Stimulated activated effector memory CD8-positive, alpha-beta T cell treated with anti-CD3 and anti-CD28 coated beads, Interleukin-12 subunit alpha, Interleukin-12 subunit beta, amount 100 ng/mL, for 72 hours (primary cell): ENCODE data around the gene TBX20.
"Not testable (repeated sequence)": the region's sequence is repeated elsewhere in the genome, so short reads cannot be mapped to it uniquely, and the experiment has no call there.

ENCODE experiments used
- ATAC-seq: fragments of 150-1000 bp; cut with Tn5 transposase; 2 replicates; pipeline ENCODE4 v1.10.0; 2021
- DNase-seq, 2 donors: peaks; one replicate each; pipeline ENCODE4 v3.0.0; 2021 to 2022; ENCODE audit warnings: low spot score in 2 of 2
- H3K27ac Mint-ChIP-seq: one replicate; pipeline ENCODE4 v1.8.0; 2022; ENCODE audit warnings: mild to moderate bottlenecking, mixed read lengths
- H3K36me3 Mint-ChIP-seq: one replicate; pipeline ENCODE4 v1.8.0; 2022; ENCODE audit warnings: mild to moderate bottlenecking, mixed read lengths
- H3K4me1 Mint-ChIP-seq: one replicate; pipeline ENCODE4 v1.8.0; 2022; ENCODE audit warnings: mixed read lengths
- H3K4me3 Mint-ChIP-seq: one replicate; pipeline ENCODE4 v1.8.0; 2022; ENCODE audit warnings: mild to moderate bottlenecking, mixed read lengths
- H3K9me3 Mint-ChIP-seq: one replicate; pipeline ENCODE4 v1.8.0; 2022; ENCODE audit warnings: mixed read lengths

Gene TBX20

GRCh38 chr7:35248576-35249536 lies 5.0 kb downstream of the TBX20 start:
- Mint-ChIP-seq H3K36me3 (no peaks in the 10 kb centered on the region), H3K4me1 (no peaks in the 10 kb centered on the region), H3K9me3 (no peaks in the 10 kb centered on the region), H3K4me3 (no peak overlapping the region), H3K27ac (no peak overlapping the region)
- no peak for DNase-seq
- ATAC-seq: no peak

GRCh38 chr7:35246819-35247218 lies 7.1 kb downstream of the TBX20 start:
- no peaks in the 10 kb centered on the region for H3K9me3 Mint-ChIP-seq
- H3K4me1 Mint-ChIP-seq: no peaks in the 10 kb centered on the region
- ATAC-seq: no peak
- H3K36me3 Mint-ChIP-seq: no peaks in the 10 kb centered on the region
- no peak for DNase-seq
- no peak overlapping the region for H3K27ac Mint-ChIP-seq
- no peak overlapping the region for H3K4me3 Mint-ChIP-seq

DNA sequence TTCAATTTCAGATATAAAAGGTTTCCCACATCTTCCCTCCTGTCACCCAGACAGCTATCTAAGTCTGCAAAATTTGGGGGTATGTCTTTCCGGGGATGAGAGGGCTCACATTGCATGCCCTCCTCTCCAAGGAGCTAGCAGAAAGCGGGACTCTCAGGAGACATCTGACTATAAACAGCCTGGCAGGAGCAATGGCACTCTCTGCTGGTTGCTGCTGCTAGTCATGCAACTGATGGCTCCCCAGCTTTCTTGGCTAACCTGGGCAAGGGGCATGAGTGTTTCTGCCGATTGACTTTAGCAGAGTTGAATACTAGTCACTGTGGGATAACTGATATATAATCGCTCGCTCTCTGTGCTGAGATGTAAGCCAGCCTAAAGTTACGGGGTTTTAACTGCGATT lies 12.0 kb downstream of the TBX20 start:
- DNase-seq (no peak), ATAC-seq (no peak)
- Mint-ChIP-seq H3K4me1 (no peaks in the 10 kb centered on the region), H3K36me3 (no peaks in the 10 kb centered on the region), H3K9me3 (no peaks in the 10 kb centered on the region), H3K27ac (no peak overlapping the region), H3K4me3 (no peak overlapping the region)

DNA sequence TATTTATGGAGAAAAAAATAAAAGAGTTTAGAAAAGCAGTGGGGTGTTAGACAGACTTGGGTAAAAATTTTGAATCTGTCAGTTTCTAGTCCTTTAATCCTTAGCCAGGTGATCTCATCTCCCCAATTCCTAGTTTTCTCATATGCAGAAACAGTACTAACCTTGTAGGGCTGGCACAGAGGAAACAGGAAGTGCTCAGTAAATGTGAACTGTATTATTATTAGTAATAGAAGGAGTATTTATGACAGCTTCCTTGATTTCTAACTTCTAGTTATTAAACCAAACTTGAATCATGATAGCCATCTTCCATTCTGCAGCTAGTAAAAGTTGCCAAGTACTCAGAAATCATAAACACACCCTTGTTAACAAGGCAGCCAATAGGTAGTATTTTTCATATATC lies 12.5 kb downstream of the TBX20 start:
- H3K9me3 Mint-ChIP-seq: no peaks in the 10 kb centered on the region
- no peaks in the 10 kb centered on the region for H3K4me1 Mint-ChIP-seq
- no peak overlapping the region for H3K4me3 Mint-ChIP-seq
- no peak for ATAC-seq
- H3K27ac Mint-ChIP-seq: no peak overlapping the region
- no peaks in the 10 kb centered on the region for H3K36me3 Mint-ChIP-seq
- no peak for DNase-seq

GRCh38 chr7:35241008-35241407 lies 12.9 kb downstream of the TBX20 start:
- H3K4me3 Mint-ChIP-seq, DNase-seq, H3K27ac Mint-ChIP-seq, H3K36me3 Mint-ChIP-seq, H3K9me3 Mint-ChIP-seq, ATAC-seq, H3K4me1 Mint-ChIP-seq: not testable (repeated sequence)

DNA sequence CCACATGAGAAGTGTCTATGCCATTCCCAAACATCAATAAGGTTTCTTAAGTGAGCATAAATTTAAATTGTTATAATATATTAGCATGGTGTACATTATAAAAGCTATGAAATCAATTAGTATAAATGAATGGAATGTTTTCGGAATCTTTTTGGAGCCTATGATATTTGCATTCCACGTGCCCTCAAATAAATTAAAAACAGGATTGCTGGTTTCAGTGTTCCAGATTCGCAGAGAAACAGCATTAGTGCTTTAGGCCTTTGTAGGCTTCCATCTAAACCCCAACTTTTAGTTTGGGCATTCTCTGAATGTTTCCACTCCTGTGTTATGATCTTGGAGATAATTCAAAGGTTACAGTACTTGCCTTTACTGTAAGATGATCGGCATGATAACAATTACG lies 15.4 kb downstream of the TBX20 start:
- H3K4me1 Mint-ChIP-seq, DNase-seq, H3K4me3 Mint-ChIP-seq, H3K27ac Mint-ChIP-seq, H3K9me3 Mint-ChIP-seq, H3K36me3 Mint-ChIP-seq, ATAC-seq: not testable (repeated sequence)

DNA sequence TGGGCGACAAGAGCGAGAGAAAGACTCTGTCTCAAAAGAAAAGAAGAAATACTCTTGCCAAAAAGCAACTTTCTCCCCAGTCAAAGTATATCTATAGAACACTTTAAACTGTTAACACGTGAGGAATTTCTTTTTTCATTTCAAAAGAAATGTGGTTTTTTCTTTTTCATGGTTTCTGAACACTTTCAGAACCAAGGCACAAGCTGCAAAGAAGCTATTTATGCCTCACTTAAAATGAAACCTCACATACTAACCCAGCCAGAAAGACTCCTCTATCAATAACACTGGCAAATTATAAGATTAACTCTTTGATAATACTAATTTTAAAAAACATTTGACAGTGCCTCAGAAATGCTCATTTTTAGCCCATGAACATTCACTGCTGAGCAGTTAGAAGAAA lies 20.9 kb downstream of the TBX20 start:
- H3K27ac Mint-ChIP-seq: no peak overlapping the region
- H3K36me3 Mint-ChIP-seq: no peaks in the 10 kb centered on the region
- ATAC-seq (no peak), DNase-seq (no peak)
- no peak overlapping the region for H3K4me3 Mint-ChIP-seq
- no peaks in the 10 kb centered on the region for H3K9me3 Mint-ChIP-seq
- H3K4me1 Mint-ChIP-seq: no peaks in the 10 kb centered on the region

- not testable (repeated sequence) for H3K4me3 Mint-ChIP-seq, H3K4me1 Mint-ChIP-seq, H3K9me3 Mint-ChIP-seq, H3K36me3 Mint-ChIP-seq, ATAC-seq, H3K27ac Mint-ChIP-seq, DNase-seq
Measured at GRCh38 chr7:35231221-35231620, 22.7 kb downstream of the TBX20 start.

DNA sequence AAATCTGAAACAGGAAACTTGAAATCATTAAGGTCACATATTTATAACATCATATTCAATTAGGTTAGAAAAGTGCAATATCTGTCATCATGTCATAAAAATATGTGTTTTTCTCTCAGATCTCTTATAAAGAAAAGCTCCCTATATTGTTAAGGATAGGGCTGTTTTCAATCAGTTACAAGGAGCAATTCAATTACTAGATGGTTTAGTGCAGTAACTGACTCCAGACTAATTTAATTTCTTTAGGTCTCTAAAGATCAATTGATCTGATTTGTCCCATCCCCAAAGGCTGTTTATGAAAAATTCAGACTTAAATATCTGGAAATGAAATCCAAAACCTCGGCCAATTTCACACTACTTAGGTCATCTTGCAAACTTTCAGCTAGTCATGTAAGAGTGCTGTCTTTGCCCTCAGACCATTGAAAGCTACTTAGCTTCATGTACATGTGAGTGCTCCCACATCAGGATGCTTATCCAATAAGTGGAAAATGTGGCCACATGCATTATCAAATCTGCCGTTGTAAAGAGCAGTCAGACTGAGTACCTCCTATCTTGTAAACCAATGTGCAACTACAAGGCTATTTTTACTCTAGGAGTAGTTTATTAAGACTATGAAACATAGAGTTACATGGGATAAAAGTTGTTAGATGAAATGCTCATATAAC lies 24.7 kb downstream of the TBX20 start:
- not testable (repeated sequence) for ATAC-seq, H3K4me3 Mint-ChIP-seq, DNase-seq, H3K9me3 Mint-ChIP-seq, H3K27ac Mint-ChIP-seq, H3K4me1 Mint-ChIP-seq, H3K36me3 Mint-ChIP-seq

DNA sequence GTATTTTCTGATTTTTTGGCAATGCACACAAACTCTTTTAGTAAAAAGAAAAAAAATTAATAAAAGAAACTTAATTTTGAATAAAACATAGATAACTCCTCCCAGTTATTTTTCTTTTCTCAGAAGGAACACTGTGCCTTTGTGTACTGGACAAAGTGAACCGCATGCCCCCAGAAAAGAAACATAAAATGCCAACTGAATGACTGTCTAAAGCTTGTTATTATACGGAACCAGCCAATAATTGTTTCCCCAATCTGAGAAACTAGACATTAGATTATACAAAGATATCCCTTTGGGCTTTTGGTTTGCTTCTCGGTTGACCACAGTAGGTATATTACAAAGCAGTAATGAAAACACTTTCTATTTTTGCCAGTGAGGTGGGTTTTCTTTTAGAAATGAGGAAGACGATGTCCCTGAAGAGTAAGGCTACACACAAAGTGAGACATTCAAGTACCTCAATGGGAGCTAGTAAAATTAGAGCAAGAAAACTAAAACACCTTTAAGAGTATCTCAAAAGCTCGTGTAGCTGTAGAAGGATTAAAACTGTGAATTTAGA lies 25.3 kb downstream of the TBX20 start:
- H3K27ac Mint-ChIP-seq, ATAC-seq, H3K4me3 Mint-ChIP-seq, H3K9me3 Mint-ChIP-seq, H3K36me3 Mint-ChIP-seq, DNase-seq, H3K4me1 Mint-ChIP-seq: not testable (repeated sequence)

DNA sequence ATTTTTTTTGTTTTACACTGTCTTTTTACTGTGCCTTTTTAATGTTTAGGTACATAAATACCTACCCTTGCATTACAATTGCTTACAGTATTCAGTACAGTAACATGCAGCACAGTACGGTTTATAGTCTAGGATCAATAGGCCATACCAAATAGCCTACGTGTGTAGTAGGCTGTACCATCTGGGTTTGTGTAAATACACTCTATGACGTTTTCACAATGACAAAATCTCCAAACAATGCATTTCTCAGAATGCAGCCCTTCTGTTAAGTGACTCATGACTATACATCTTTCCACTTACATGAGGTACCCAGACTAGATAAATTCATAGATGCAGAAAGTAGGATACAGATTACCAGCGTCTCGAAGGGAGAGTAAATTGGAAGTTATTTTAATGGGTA lies 26.5 kb downstream of the TBX20 start:
- not testable (repeated sequence) for H3K9me3 Mint-ChIP-seq, H3K4me3 Mint-ChIP-seq, ATAC-seq, DNase-seq, H3K27ac Mint-ChIP-seq, H3K4me1 Mint-ChIP-seq, H3K36me3 Mint-ChIP-seq

- H3K4me1 Mint-ChIP-seq, DNase-seq, H3K36me3 Mint-ChIP-seq, ATAC-seq, H3K9me3 Mint-ChIP-seq, H3K27ac Mint-ChIP-seq, H3K4me3 Mint-ChIP-seq: not testable (repeated sequence)
Measured at GRCh38 chr7:35222445-35222844, 31.5 kb downstream of the TBX20 start.

- not testable (repeated sequence) for H3K36me3 Mint-ChIP-seq, H3K4me3 Mint-ChIP-seq, DNase-seq, H3K4me1 Mint-ChIP-seq, H3K27ac Mint-ChIP-seq, H3K9me3 Mint-ChIP-seq, ATAC-seq
Measured at GRCh38 chr7:35220176-35220575, 33.7 kb downstream of the TBX20 start.

GRCh38 chr7:35216033-35216432 lies 37.9 kb downstream of the TBX20 start:
- H3K4me1 Mint-ChIP-seq, H3K4me3 Mint-ChIP-seq, H3K27ac Mint-ChIP-seq, DNase-seq, H3K9me3 Mint-ChIP-seq, ATAC-seq, H3K36me3 Mint-ChIP-seq: not testable (repeated sequence)

DNA sequence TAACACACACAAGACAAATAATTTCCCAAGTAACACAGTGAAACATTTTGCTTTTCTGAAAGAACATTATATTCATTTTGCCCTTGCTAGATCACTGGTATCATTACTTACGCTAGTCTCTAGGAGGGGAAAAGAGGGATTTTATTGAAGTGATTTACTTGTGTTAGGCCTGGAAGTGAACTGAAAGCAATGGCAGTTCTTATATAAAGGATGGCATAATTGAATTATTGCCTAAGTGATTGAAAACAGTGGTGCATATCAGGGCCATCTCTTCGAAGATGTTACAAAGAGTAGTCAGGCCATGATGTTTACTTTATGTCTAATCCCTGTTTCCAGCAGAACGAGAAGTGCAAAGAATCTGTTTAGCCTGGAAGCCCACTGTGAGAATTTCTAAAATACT lies 38.8 kb downstream of the TBX20 start:
- H3K4me1 Mint-ChIP-seq, ATAC-seq, H3K9me3 Mint-ChIP-seq, DNase-seq, H3K36me3 Mint-ChIP-seq, H3K4me3 Mint-ChIP-seq, H3K27ac Mint-ChIP-seq: not testable (repeated sequence)

- ATAC-seq, H3K4me1 Mint-ChIP-seq, H3K4me3 Mint-ChIP-seq, H3K36me3 Mint-ChIP-seq, H3K9me3 Mint-ChIP-seq, DNase-seq, H3K27ac Mint-ChIP-seq: not testable (repeated sequence)
Measured at GRCh38 chr7:35206924-35207323, 47.0 kb downstream of the TBX20 start.
